ENCODE data around the gene USP5. TPM values are rescaled to one million over a fixed set of nuclear protein-coding genes. Genes with fewer than 3 reads are reported as not detected.
"Not testable (repeated sequence)": the region's sequence is repeated elsewhere in the genome, so short reads cannot be mapped to it uniquely, and the experiment has no call there.

The USP5 gene
- total RNA-seq, 1 experiment from 2014 or later: 80.2 TPM

GRCh38 chr12:6903722-6904121 is 51.8 kb downstream of the USP5 start:
- H3K27me3 Mint-ChIP-seq (ENCODE audit: insufficient read depth, unreplicated experiment): no peaks in the 10 kb centered on the region
- TF ChIP-seq CTCF (IDR thresholded peaks at IDR 0.05; ENCODE audit: unreplicated experiment): no peak
- no peak overlapping the region for H3K4me3 Mint-ChIP-seq (ENCODE audit: unreplicated experiment)
- intact Hi-C loops (cut with micrococcal nuclease): no loop called here
- DNase-seq (ENCODE audit: unreplicated experiment): no peak
- no TSS peak for BruUV-seq (replicated peaks)
- no peak overlapping the region for H3K27ac Mint-ChIP-seq (ENCODE audit: low read depth, unreplicated experiment)
- ChIA-PET POLR2A (interaction anchor here (1.1 to 2.1 kb wide), 4 partner anchors 16 to 61 kb away, joined by 3 to 16 read pairs (median 5); no protein-coding TSS in a partner anchor), CTCF (interaction anchor here (1.0 to 1.3 kb wide), 2 partner anchors 12 to 20 kb away, joined by 3 to 5 read pairs; no protein-coding TSS in a partner anchor)
- no peaks in the 10 kb centered on the region for H3K36me3 Mint-ChIP-seq (ENCODE audit: insufficient read depth, unreplicated experiment)
- no peaks in the 10 kb centered on the region for H3K9me3 Mint-ChIP-seq (ENCODE audit: unreplicated experiment)
- peaks cover 5% of the 10 kb centered on the region for H3K4me1 Mint-ChIP-seq (ENCODE audit: insufficient read depth, unreplicated experiment)

- BruUV-seq (replicated peaks): no TSS peak
- intact Hi-C loops (cut with micrococcal nuclease): no loop called here
- Mint-ChIP-seq H3K27me3 (ENCODE audit: insufficient read depth, unreplicated experiment) (no peaks in the 10 kb centered on the region), H3K4me1 (ENCODE audit: insufficient read depth, unreplicated experiment) (peaks cover 2% of the 10 kb centered on the region), H3K36me3 (ENCODE audit: insufficient read depth, unreplicated experiment) (no peaks in the 10 kb centered on the region), H3K9me3 (ENCODE audit: unreplicated experiment) (no peaks in the 10 kb centered on the region), H3K27ac (ENCODE audit: low read depth, unreplicated experiment) (no peak within 1 kb of the TSS), H3K4me3 (ENCODE audit: unreplicated experiment) (no peak within 1 kb of the TSS)
- ChIA-PET POLR2A (interaction anchor here (0.7 to 2.2 kb wide), 15 partner anchors 14 to 181 kb away, joined by 3 to 16 read pairs (median 5); partner anchors contain the start of genes C12orf57, COPS7A, MLF2 and RNU7-1), CTCF (interaction anchor here (0.8 to 3.1 kb wide), 8 partner anchors 13 to 40 kb away, joined by 3 to 12 read pairs (median 4); partner anchors contain the start of genes SPSB2 and TPI1)
- no peak for TF ChIP-seq CTCF (IDR thresholded peaks at IDR 0.05; ENCODE audit: unreplicated experiment)
- DNase-seq (ENCODE audit: unreplicated experiment): peak; percentile 96
Measured at GRCh38 chr12:6904280-6905276, 52.6 kb downstream of the USP5 start, which contains the start of gene LRRC23. LRRC23 (plus strand) TSS chr12:6904822; CDS start chr12:6905634, 812 bp downstream.

GRCh38 chr12:6905414-6906040 is 53.6 kb downstream of the USP5 start:
- H3K36me3 Mint-ChIP-seq (ENCODE audit: insufficient read depth, unreplicated experiment): no peaks in the 10 kb centered on the region
- intact Hi-C loops (cut with micrococcal nuclease): no loop called here
- DNase-seq (ENCODE audit: unreplicated experiment): no peak
- BruUV-seq (replicated peaks): no TSS peak
- no peak overlapping the region for H3K27ac Mint-ChIP-seq (ENCODE audit: low read depth, unreplicated experiment)
- H3K4me1 Mint-ChIP-seq (ENCODE audit: insufficient read depth, unreplicated experiment): no peaks in the 10 kb centered on the region
- ChIA-PET CTCF (interaction anchor here (0.6 to 3.1 kb wide), 8 partner anchors 14 to 39 kb away, joined by 3 to 12 read pairs (median 4); partner anchors contain the start of genes SPSB2 and TPI1), POLR2A (interaction anchor here (0.6 to 2.2 kb wide), 17 partner anchors 15 to 257 kb away, joined by 3 to 16 read pairs (median 5); partner anchors contain the start of genes C12orf57, COPS7A, MLF2 and RNU7-1)
- H3K4me3 Mint-ChIP-seq (ENCODE audit: unreplicated experiment): no peak overlapping the region
- no peak for TF ChIP-seq CTCF (IDR thresholded peaks at IDR 0.05; ENCODE audit: unreplicated experiment)
- H3K27me3 Mint-ChIP-seq (ENCODE audit: insufficient read depth, unreplicated experiment): no peaks in the 10 kb centered on the region
- H3K9me3 Mint-ChIP-seq (ENCODE audit: unreplicated experiment): no peaks in the 10 kb centered on the region

GRCh38 chr12:6908141-6908540 is 56.2 kb downstream of the USP5 start:
- H3K36me3 Mint-ChIP-seq (ENCODE audit: insufficient read depth, unreplicated experiment); H3K27ac Mint-ChIP-seq (ENCODE audit: low read depth, unreplicated experiment); intact Hi-C loops (cut with micrococcal nuclease); H3K4me3 Mint-ChIP-seq (ENCODE audit: unreplicated experiment); H3K4me1 Mint-ChIP-seq (ENCODE audit: insufficient read depth, unreplicated experiment); H3K9me3 Mint-ChIP-seq (ENCODE audit: unreplicated experiment); H3K27me3 Mint-ChIP-seq (ENCODE audit: insufficient read depth, unreplicated experiment); BruUV-seq (replicated peaks); DNase-seq (ENCODE audit: unreplicated experiment): not testable (repeated sequence)
- ChIA-PET CTCF (interaction anchor here (1.2 to 3.1 kb wide), 3 partner anchors 15 to 17 kb away, joined by 7 to 15 read pairs (median 13); no protein-coding TSS in a partner anchor), POLR2A (interaction anchor here (1.0 to 3.1 kb wide), 6 partner anchors 17 to 200 kb away, joined by 3 to 11 read pairs (median 3); partner anchors contain the start of gene SPSB2)

Measured in MCF 10A (cell line).